ENCODE results near the gene CAMK1D. TPM values are rescaled to one million over a fixed set of nuclear protein-coding genes. Genes with fewer than 3 reads are reported as not detected.

Gene CAMK1D
- polyA plus RNA-seq, 1 experiment = 8.2 TPM

GRCh38 chr10:12387561-12388210 lies 38.3 kb downstream of the CAMK1D start:
- H3K9me3 ChIP-seq (ENCODE audit: control insufficient read depth, insufficient read depth, low read length) = no peaks in the 10 kb centered on the region
- CTCF ChIA-PET = no interaction called here
- no peak for DNase-seq (ENCODE audit: low read depth, low spot score)
- POLR2A ChIA-PET = no interaction called here
- TF ChIP-seq CTCF (IDR thresholded peaks at IDR 0.05; ENCODE audit: low read depth, low read length) = no peak
- no peaks in the 10 kb centered on the region for H3K27me3 ChIP-seq (ENCODE audit: control insufficient read depth, insufficient read depth, low read length)
- no peak overlapping the region for H3K4me3 ChIP-seq (ENCODE audit: low read depth, low read length)
- H3K27ac ChIP-seq (ENCODE audit: low read depth, low read length) = no peak overlapping the region

GRCh38 chr10:12388671-12389070 lies 39.3 kb downstream of the CAMK1D start:
- ChIA-PET POLR2A (no interaction called here), CTCF (interaction anchor here (0.9 kb wide), 1 partner anchor 322 kb away, joined by 3 read pairs; no protein-coding TSS in a partner anchor)
- Histone ChIP-seq H3K27ac (ENCODE audit: low read depth, low read length) (no peak overlapping the region), H3K27me3 (ENCODE audit: control insufficient read depth, insufficient read depth, low read length) (no peaks in the 10 kb centered on the region), H3K4me3 (ENCODE audit: low read depth, low read length) (no peak overlapping the region), H3K9me3 (ENCODE audit: control insufficient read depth, insufficient read depth, low read length) (no peaks in the 10 kb centered on the region)
- no peak for TF ChIP-seq CTCF (IDR thresholded peaks at IDR 0.05; ENCODE audit: low read depth, low read length)
- no peak for DNase-seq (ENCODE audit: low read depth, low spot score)

GRCh38 chr10:12389154-12389734 lies 39.9 kb downstream of the CAMK1D start:
- H3K27me3 ChIP-seq (ENCODE audit: control insufficient read depth, insufficient read depth, low read length) = no peaks in the 10 kb centered on the region
- no peaks in the 10 kb centered on the region; the same call in 1 of the 2 replicates for H3K9me3 ChIP-seq (ENCODE audit: control insufficient read depth, insufficient read depth, low read length)
- no peak overlapping the region for H3K27ac ChIP-seq (ENCODE audit: low read depth, low read length)
- POLR2A ChIA-PET = no interaction called here
- CTCF ChIA-PET = interaction anchor here (0.9 kb wide), 1 partner anchor 322 kb away, joined by 3 read pairs; no protein-coding TSS in a partner anchor
- no peak for TF ChIP-seq CTCF (IDR thresholded peaks at IDR 0.05; ENCODE audit: low read depth, low read length)
- DNase-seq (ENCODE audit: low read depth, low spot score) = no peak
- no peak overlapping the region for H3K4me3 ChIP-seq (ENCODE audit: low read depth, low read length)

- ChIA-PET CTCF (interaction anchor here (1.0 to 1.5 kb wide), 2 partner anchors 320 to 713 kb away, joined by 4 read pairs; no protein-coding TSS in a partner anchor), POLR2A (no interaction called here)
Measured at GRCh38 chr10:12390733-12391132, 41.4 kb downstream of the CAMK1D start.

More at GRCh38 chr10:12390733-12391132, 41.4 kb downstream of the CAMK1D start:
- H3K4me3 ChIP-seq (ENCODE audit: low read depth, low read length) = no peak overlapping the region
- H3K9me3 ChIP-seq (ENCODE audit: control insufficient read depth, insufficient read depth, low read length) = no peaks in the 10 kb centered on the region; the same call in 1 of the 2 replicates
- no peak for TF ChIP-seq CTCF (IDR thresholded peaks at IDR 0.05; ENCODE audit: low read depth, low read length)
- H3K27me3 ChIP-seq (ENCODE audit: control insufficient read depth, insufficient read depth, low read length) = no peaks in the 10 kb centered on the region
- H3K27ac ChIP-seq (ENCODE audit: low read depth, low read length) = no peak overlapping the region
- DNase-seq (ENCODE audit: low read depth, low spot score) = no peak

Data from AG04450 (cell line).